Ecto neural progenitor cell (in vitro differentiated cells): ENCODE measurements around the gene SYNDIG1.

Experiments used
- DNase-seq: peaks from one replicate; pipeline ENCODE4 v3.0.0-alpha.2; 2018; ENCODE audit warnings: low spot score

SYNDIG1 gene

DNA sequence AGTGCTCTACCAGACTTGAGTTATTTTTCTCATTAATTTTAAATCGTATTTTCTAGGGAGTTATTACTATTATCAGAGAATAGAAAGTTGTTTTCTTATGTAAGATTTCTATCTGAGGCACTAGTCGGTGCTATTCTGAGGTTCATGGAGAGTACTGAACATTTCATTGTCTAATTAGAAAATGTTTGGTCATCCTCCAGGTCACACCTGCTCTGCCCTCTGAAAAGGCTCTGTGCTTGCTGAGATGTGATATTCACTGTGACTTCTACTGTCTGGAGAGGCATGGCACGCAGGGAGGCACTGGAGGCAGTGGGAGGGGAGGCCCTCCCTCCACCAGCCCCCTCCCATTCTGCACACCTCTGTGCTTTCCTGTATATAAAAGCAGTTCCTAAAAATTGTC lies 3.0 kb downstream of the SYNDIG1 start:
- no peak for DNase-seq

- no peak for DNase-seq
Measured at GRCh38 chr20:24473435-24474223, 4.2 kb downstream of the SYNDIG1 start.

- no peak for DNase-seq
Measured at GRCh38 chr20:24477831-24478547, 8.6 kb downstream of the SYNDIG1 start.

- DNase-seq, result no peak
Measured at GRCh38 chr20:24478584-24478983, 9.2 kb downstream of the SYNDIG1 start.

- no peak for DNase-seq
Measured at GRCh38 chr20:24479106-24479505, 9.7 kb downstream of the SYNDIG1 start.

DNA sequence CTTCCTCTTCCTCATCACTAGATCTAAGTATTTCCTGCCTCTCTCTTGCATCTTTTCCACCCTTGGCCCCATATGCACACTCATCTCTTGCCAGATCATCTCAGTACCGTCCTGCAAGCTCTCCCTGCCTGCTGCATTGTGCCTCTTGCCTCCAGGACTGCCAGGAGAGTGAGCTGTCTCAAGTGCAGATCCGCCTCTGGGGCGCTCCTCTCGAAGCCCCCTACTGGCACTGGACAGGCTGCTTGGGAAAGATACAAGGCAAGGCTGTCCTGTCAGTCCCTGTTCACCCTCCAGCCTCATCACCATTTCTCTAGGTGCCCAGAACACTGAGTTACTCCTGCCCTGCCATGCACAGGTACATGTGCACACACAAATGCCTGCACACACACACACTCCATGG lies 10.2 kb downstream of the SYNDIG1 start:
- no peak for DNase-seq

- no peak for DNase-seq
Measured at GRCh38 chr20:24480509-24480908, 11.1 kb downstream of the SYNDIG1 start.

DNA sequence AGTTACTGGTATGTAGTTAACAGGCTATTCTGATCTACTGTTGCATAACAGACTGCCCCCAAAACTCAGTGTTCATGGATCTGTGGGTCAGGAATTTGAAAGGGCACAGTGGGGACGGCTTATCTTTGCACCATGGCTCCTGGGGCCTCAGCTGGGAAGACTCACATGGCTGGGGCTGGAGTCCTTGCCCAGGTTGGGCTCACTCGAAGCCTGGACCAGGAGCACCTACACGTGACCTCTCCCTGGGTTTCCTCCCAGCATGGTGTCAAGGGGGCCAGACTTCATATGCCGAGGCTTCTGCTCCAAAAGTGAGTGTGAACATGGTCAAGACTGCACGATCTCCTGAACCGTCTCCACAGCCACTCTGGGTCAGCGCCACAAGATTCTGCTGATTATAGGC lies 11.7 kb downstream of the SYNDIG1 start:
- no peak for DNase-seq

DNA sequence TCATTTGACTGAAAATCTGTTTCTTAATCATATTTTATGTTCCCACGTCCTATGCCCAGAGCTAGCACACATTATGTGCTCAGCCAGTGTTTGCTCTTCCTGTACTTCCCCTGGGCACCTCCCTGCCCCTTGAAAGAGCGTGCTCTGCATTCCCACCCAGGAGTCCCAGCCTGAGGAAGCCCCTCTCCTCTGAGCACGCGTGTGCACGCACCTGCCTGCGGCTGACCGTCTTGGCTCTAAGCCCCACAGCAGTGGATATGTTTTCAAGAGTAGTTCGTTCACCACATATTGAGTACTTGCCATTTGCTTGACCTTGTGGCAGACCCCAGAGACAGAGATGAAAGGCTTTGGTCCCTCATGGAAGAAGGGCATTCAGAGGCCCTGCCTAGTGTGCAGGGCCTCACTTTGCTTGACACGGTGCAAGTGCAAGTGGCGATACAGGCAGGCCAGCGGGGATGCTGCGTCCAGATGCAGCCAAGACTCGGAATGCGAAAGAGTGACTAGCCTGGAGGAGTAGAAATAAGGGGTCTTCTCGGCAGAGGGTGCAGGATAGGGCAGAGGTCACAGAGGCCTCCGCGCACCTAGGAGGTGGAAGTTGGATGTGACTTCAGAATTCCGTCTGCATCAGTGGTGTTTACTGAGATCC lies 14.1 kb downstream of the SYNDIG1 start:
- no peak for DNase-seq

- no peak for DNase-seq
Measured at GRCh38 chr20:24484081-24484450, 14.6 kb downstream of the SYNDIG1 start.

GRCh38 chr20:24485981-24486380 lies 16.6 kb downstream of the SYNDIG1 start:
- DNase-seq, result no peak

- DNase-seq, result no peak
Measured at GRCh38 chr20:24487240-24487639, 17.8 kb downstream of the SYNDIG1 start.

- DNase-seq, result no peak
Measured at GRCh38 chr20:24487648-24488047, 18.2 kb downstream of the SYNDIG1 start.

DNA sequence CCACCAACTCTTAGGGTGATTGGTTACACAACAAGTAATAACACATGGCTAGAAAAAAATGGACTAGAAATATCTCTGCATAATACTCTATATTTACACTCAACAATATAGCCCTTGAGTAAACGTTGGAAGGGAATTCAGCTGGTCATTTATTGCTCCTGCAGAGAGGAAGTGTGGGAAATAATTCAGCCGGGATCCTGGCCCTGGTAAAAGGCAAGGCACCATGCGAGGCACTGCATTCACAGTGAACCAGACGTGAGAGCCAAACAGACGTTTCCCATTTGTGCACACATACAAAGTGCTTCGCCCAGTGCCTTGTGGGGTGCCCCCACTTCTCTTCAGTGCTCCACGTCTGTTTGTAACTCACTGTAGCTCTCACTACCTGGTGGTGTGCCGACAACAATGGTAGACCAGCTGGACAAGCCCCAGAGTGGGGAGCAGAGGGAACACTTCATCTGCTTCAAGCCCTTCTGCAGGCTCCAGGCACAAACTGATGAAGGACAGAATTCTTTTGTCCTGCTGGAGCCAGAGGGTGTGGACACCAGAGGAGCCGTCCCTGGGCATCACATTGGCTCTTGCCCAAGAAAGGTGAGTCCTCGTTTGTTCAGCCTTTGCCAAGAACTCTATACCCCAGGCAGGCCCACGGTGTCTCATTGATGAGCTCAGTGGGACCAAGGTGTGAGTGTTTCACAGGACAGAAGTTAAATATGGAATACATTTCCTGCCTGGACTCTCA lies 18.8 kb downstream of the SYNDIG1 start:
- no peak for DNase-seq

- DNase-seq, result no peak
Measured at GRCh38 chr20:24488800-24489175, 19.4 kb downstream of the SYNDIG1 start.

DNA sequence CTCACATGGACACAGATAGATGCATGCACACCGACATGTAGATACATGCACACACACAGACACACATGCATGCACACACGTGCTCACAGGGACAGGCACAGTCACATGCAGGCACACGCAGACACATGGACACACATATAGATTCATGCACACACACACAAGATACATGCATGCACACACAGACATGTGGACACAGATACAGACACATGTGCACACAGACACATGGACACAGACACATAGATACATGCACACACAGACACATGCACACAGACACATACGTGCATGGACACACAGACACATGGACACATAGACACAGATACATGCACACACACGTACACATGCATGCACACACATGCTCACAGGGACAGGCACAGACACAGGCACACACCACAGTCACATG lies 19.8 kb downstream of the SYNDIG1 start:
- no peak for DNase-seq

- no peak for DNase-seq
Measured at GRCh38 chr20:24489631-24490260, 20.3 kb downstream of the SYNDIG1 start.

- DNase-seq, result no peak
Measured at GRCh38 chr20:24490598-24490997, 21.2 kb downstream of the SYNDIG1 start.

GRCh38 chr20:24491041-24491756 lies 21.8 kb downstream of the SYNDIG1 start:
- DNase-seq, result no peak

DNA sequence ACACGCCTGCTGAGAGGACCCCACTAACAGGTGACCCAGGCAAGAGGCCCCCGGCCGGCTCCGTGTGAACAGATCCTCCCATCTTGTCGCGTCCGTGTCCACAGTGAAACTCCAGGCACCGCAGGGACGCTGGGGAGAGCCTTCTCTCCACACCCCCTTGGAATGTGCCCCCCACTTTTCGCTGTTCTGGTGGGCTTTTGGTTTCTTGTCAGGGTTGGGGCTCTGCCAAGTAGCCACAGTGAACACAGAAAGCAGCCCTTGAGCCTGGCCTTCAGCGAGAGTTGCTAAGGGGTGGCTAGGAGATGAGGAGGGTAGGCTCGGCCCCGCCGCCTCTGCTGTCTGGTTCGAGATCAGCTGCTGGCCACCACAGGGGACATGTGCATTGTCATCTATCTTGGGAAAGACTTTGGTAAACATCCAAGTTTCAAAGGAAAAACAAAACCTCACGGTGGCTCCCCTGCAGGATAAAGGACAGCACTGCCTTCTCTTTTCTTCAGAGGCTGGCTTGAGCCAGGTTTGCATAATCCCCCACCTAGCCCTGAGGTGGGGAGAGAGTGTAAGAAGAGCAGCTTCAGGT lies 22.7 kb downstream of the SYNDIG1 start:
- no peak for DNase-seq

- no peak for DNase-seq
Measured at GRCh38 chr20:24492698-24493097, 23.3 kb downstream of the SYNDIG1 start.
